DND-41 (cell line): ENCODE results near the gene XIAP.

ENCODE experiments used
- ATAC-seq: fragments of 200-7000 bp; cut with Tn5 transposase; 3 replicates; pipeline ENCODE4 v1.9.1; 2021; ENCODE audit warnings: low read depth; ENCODE audit not compliant: insufficient read depth
- DNase-seq: peaks from one replicate; pipeline ENCODE4 v3.0.0-alpha.2; 2020
- H2AFZ ChIP-seq: 2 replicates; pipeline ENCODE4 v1.6.0; 2012; ENCODE audit warnings: low read depth, low read length
- H3K27ac ChIP-seq: 2 replicates; pipeline ENCODE4 v1.5.1; 2012; ENCODE audit warnings: low read length, inconsistent platforms
- H3K27me3 ChIP-seq: fragments of 200-600 bp; sonication (generic); 2 replicates; pipeline ENCODE4 v1.6.0; 2012; ENCODE audit warnings: low read length, mild to moderate bottlenecking, inconsistent platforms; ENCODE audit not compliant: insufficient read depth, poor library complexity
- H3K36me3 ChIP-seq: 2 replicates; pipeline ENCODE4 v1.5.1; 2012; ENCODE audit warnings: low read length, inconsistent platforms; ENCODE audit not compliant: insufficient read depth
- H3K4me1 ChIP-seq: 2 replicates; pipeline ENCODE4 v1.5.1; 2012; ENCODE audit warnings: mild to moderate bottlenecking, low read length; ENCODE audit not compliant: insufficient read depth
- H3K4me2 ChIP-seq: 2 replicates; pipeline ENCODE4 v1.6.0; 2012; ENCODE audit warnings: mild to moderate bottlenecking, moderate library complexity, low read length, inconsistent platforms; ENCODE audit not compliant: insufficient read depth
- H3K4me3 ChIP-seq, 2 experiments: fragments of 200-600 bp in 1 of 2; shearing (Covaris generic) in 1 of 2; 2 replicates each; pipeline ENCODE4 v1.5.1; 2012 to 2016; ENCODE audit warnings: inconsistent platforms in 2 of 2, low read length in 2 of 2, mild to moderate bottlenecking in 2 of 2, low read depth in 1 of 2, moderate library complexity in 1 of 2
- H3K79me2 ChIP-seq: 2 replicates; pipeline ENCODE4 v1.6.0; 2012; ENCODE audit warnings: low read length, inconsistent platforms; ENCODE audit not compliant: insufficient read depth
- H3K9ac ChIP-seq: 2 replicates; pipeline ENCODE4 v1.6.0; 2012; ENCODE audit warnings: low read depth, mild to moderate bottlenecking, inconsistent platforms, low read length, moderate library complexity
- H3K9me3 ChIP-seq: 2 replicates; pipeline ENCODE4 v1.5.1; 2012; ENCODE audit warnings: low read length, moderate library complexity, mild to moderate bottlenecking, inconsistent platforms; ENCODE audit not compliant: insufficient read depth, severe bottlenecking
- H4K20me1 ChIP-seq: 2 replicates; pipeline ENCODE4 v1.6.0; 2012; ENCODE audit warnings: low read length; ENCODE audit not compliant: insufficient read depth
- CTCF ChIP-seq: IDR thresholded peaks from 2 replicates; pipeline ENCODE4 v1.5.1; 2012; ENCODE audit warnings: borderline replicate concordance, low read length, moderate library complexity, mild to moderate bottlenecking; ENCODE audit not compliant: poor library complexity, severe bottlenecking; ENCODE audit errors: extremely low read depth
- EZH2 ChIP-seq: IDR thresholded peaks from 3 replicates; pipeline ENCODE4 v1.6.1; 2012; ENCODE audit warnings: borderline replicate concordance, low read depth, mild to moderate bottlenecking, moderate library complexity, low read length, inconsistent platforms; ENCODE audit not compliant: severe bottlenecking

XIAP gene

GRCh38 chrX:123960956-123961267 is 101.1 kb downstream of the XIAP start:
- peak overlapping the region; percentile 96 for H3K9ac ChIP-seq

GRCh38 chrX:123961268-123962005 is 101.6 kb downstream of the XIAP start, which contains the start of gene STAG2:
TSS of gene STAG2 (plus strand) at chrX:123961706. CDS start at chrX:124022628, 60,922 bp downstream.
- peak; percentile 57 for ATAC-seq
- DNase-seq: peak; percentile 87

More at GRCh38 chrX:123960956-123961267, 101.1 kb downstream of the XIAP start:
- Histone ChIP-seq H3K36me3 (peaks cover 8% of the 10 kb centered on the region; the same call in 1 of the 2 replicates), H2AFZ (peak overlapping the region; percentile 71), H3K4me3 (peak overlapping the region; percentile 57 to 82; a peak in 3 of 4 replicates), H3K9me3 (no peaks in the 10 kb centered on the region), H3K27ac (peak overlapping the region; percentile 99), H4K20me1 (peaks cover 27% of the 10 kb centered on the region), H3K79me2 (peaks cover 71% of the 10 kb centered on the region), H3K4me2 (peak overlapping the region; percentile 55), H3K27me3 (no peaks in the 10 kb centered on the region), H3K4me1 (peaks cover 35% of the 10 kb centered on the region)
- DNase-seq (no peak), ATAC-seq (no peak)
- TF ChIP-seq CTCF: no peak
- TF ChIP-seq EZH2: no peak

DNA sequence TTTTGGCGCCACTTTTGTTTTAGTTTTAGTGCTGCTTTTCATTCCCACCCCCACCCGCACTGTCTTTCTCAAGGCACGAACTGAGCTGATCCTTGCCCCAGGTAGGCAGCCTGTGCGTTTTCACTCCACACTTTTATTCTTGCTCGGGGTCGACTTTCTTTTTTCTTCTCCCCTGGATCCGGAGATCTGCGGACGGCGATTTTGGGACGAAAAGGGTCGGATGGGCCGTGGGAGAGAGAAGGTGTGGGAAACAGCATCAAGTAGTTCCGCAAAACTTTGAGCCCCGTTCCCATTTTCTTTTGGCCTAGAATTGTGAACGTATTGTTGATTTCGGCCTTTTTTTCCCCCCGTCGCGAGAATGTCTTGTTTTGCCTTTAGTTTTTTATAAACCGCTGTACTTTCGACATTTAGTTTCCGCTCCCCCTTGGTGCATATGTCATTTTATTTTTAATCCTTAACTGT is 102.2 kb downstream of the XIAP start:
- Histone ChIP-seq H4K20me1 (peaks cover 37% of the 10 kb centered on the region), H2AFZ (peak overlapping the region; percentile 43)
- no peak for DNase-seq

More at GRCh38 chrX:123961268-123962005, 101.6 kb downstream of the XIAP start, which contains the start of gene STAG2:
- no peaks in the 10 kb centered on the region for H3K27me3 ChIP-seq
- H2AFZ ChIP-seq: peak within 1 kb of the TSS; percentile 71
- no peak for TF ChIP-seq EZH2
- H3K36me3 ChIP-seq: peaks cover 8% of the 10 kb centered on the region; the same call in 1 of the 2 replicates
- H3K9ac ChIP-seq: peak within 1 kb of the TSS; percentile 96
- H3K9me3 ChIP-seq: no peaks in the 10 kb centered on the region
- peak within 1 kb of the TSS; percentile 72 for H3K4me2 ChIP-seq
- H3K4me3 ChIP-seq: peak within 1 kb of the TSS; percentile 78 to 82
- peaks cover 33% of the 10 kb centered on the region for H4K20me1 ChIP-seq
- peaks cover 37% of the 10 kb centered on the region for H3K4me1 ChIP-seq
- peak within 1 kb of the TSS; percentile 99 for H3K27ac ChIP-seq
- H3K79me2 ChIP-seq: peaks cover 77% of the 10 kb centered on the region

More for the DNA sequence above, 102.2 kb downstream of the XIAP start:
- no peaks in the 10 kb centered on the region for H3K9me3 ChIP-seq
- H3K4me2 ChIP-seq: peak overlapping the region; percentile 72
- peaks cover 8% of the 10 kb centered on the region; the same call in 1 of the 2 replicates for H3K36me3 ChIP-seq
- peaks cover 83% of the 10 kb centered on the region for H3K79me2 ChIP-seq
- TF ChIP-seq EZH2: no peak
- no peak for TF ChIP-seq CTCF
- H3K4me1 ChIP-seq: peaks cover 40% of the 10 kb centered on the region
- no peaks in the 10 kb centered on the region for H3K27me3 ChIP-seq
- H3K4me3 ChIP-seq: peak overlapping the region; percentile 78 to 82
- ATAC-seq: no peak; the same call in 2 of the 3 replicates
- H3K9ac ChIP-seq: peak overlapping the region; percentile 96
- peak overlapping the region; percentile 99 for H3K27ac ChIP-seq
